ENCODE measurements around the gene HERC2.
"Not testable (repeated sequence)": the region's sequence is repeated elsewhere in the genome, so short reads cannot be mapped to it uniquely, and the experiment has no call there.

HERC2 gene

DNA sequence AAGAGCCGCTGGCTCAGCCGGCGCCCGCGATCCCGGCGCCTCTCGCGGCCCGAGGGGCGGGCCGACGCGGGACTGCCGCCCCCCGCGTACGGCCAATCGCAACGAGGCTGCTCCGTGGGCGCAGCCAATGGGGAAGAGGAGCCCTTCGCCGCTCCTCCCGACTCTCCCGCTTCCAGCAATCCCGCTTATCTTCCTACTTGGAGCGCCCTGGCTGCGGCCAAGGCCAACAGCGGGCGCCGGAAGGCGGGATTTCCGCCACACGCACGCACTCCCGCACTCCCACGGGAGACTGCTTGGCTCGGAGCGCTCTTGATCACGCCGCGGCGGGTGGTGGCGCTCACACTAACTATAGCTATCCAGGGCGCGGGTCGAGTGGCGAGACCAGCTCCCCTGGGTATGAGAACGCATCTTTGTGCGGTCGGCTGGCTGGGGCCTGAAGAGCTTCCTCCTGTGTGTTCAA, at the start of gene HERC2:
Gene HERC2, minus strand, starts transcription at position 51 of the 460 bp plus-strand sequence. CDS start 746 bp downstream, outside the sequence.
- H3K9me3 ChIP-seq (ENCODE audit: control insufficient read depth, insufficient read depth, low read length); H3K36me3 ChIP-seq (ENCODE audit: control insufficient read depth, insufficient read depth, low read length); H3K4me1 ChIP-seq (ENCODE audit: control insufficient read depth, insufficient read depth, low read length); H3K9ac ChIP-seq (ENCODE audit: low read depth, low read length); H3K27me3 ChIP-seq (ENCODE audit: control insufficient read depth, insufficient read depth, low read length): not testable (repeated sequence)
- peak within 1 kb of the TSS; percentile 13 for H3K4me3 ChIP-seq (ENCODE audit: low read depth, low read length)

- not testable (repeated sequence) for H3K9ac ChIP-seq (ENCODE audit: low read depth, low read length); H3K9me3 ChIP-seq (ENCODE audit: control insufficient read depth, insufficient read depth, low read length); H3K36me3 ChIP-seq (ENCODE audit: control insufficient read depth, insufficient read depth, low read length); H3K4me3 ChIP-seq (ENCODE audit: low read depth, low read length); H3K27me3 ChIP-seq (ENCODE audit: control insufficient read depth, insufficient read depth, low read length); H3K4me1 ChIP-seq (ENCODE audit: control insufficient read depth, insufficient read depth, low read length)
These were observed 43.5 kb upstream of the HERC2 start for GRCh38 chr15:28365502-28365901.

- H3K27me3 ChIP-seq (ENCODE audit: control insufficient read depth, insufficient read depth, low read length); H3K4me3 ChIP-seq (ENCODE audit: low read depth, low read length); H3K9ac ChIP-seq (ENCODE audit: low read depth, low read length); H3K36me3 ChIP-seq (ENCODE audit: control insufficient read depth, insufficient read depth, low read length); H3K9me3 ChIP-seq (ENCODE audit: control insufficient read depth, insufficient read depth, low read length); H3K4me1 ChIP-seq (ENCODE audit: control insufficient read depth, insufficient read depth, low read length): not testable (repeated sequence)
These were observed 36.0 kb upstream of the HERC2 start, which contains the start of gene GOLGA6L24 for GRCh38 chr15:28357984-28358383. Gene GOLGA6L24, minus strand, starts transcription at chr15:28358084. Its CDS starts 61 bp downstream, at chr15:28358023.

- H3K36me3 ChIP-seq (ENCODE audit: control insufficient read depth, insufficient read depth, low read length); H3K9ac ChIP-seq (ENCODE audit: low read depth, low read length); H3K4me1 ChIP-seq (ENCODE audit: control insufficient read depth, insufficient read depth, low read length); H3K9me3 ChIP-seq (ENCODE audit: control insufficient read depth, insufficient read depth, low read length); H3K27me3 ChIP-seq (ENCODE audit: control insufficient read depth, insufficient read depth, low read length): not testable (repeated sequence)
- peak overlapping the region; percentile 13 for H3K4me3 ChIP-seq (ENCODE audit: low read depth, low read length)
These were observed 461 bp downstream of the HERC2 start for GRCh38 chr15:28321358-28322078.

- not testable (repeated sequence) for H3K9ac ChIP-seq (ENCODE audit: low read depth, low read length); H3K36me3 ChIP-seq (ENCODE audit: control insufficient read depth, insufficient read depth, low read length); H3K27me3 ChIP-seq (ENCODE audit: control insufficient read depth, insufficient read depth, low read length); H3K4me1 ChIP-seq (ENCODE audit: control insufficient read depth, insufficient read depth, low read length); H3K9me3 ChIP-seq (ENCODE audit: control insufficient read depth, insufficient read depth, low read length); H3K4me3 ChIP-seq (ENCODE audit: low read depth, low read length)
These were observed 2.3 kb downstream of the HERC2 start for GRCh38 chr15:28319725-28320124.

DNA sequence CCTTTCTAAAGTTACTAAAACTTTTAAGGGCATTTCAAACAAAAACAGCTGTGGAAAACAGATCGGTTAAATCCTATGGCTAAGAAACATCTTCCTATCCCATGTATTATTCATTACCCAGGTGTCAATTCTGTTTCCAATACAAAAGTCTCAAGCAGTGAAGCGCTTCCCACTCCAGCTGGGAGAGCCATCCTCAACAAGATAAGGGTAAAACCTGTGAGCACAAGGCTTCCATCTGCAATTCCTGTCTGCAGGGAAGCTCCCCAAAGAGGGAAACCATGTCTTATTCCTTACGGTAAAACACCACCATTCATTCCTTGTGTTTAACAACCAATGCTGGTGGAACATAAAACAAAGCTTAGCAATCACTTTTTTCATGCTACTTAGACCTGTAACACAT, 3.2 kb downstream of the HERC2 start:
- not testable (repeated sequence) for H3K9me3 ChIP-seq (ENCODE audit: control insufficient read depth, insufficient read depth, low read length); H3K4me3 ChIP-seq (ENCODE audit: low read depth, low read length); H3K4me1 ChIP-seq (ENCODE audit: control insufficient read depth, insufficient read depth, low read length); H3K9ac ChIP-seq (ENCODE audit: low read depth, low read length); H3K27me3 ChIP-seq (ENCODE audit: control insufficient read depth, insufficient read depth, low read length); H3K36me3 ChIP-seq (ENCODE audit: control insufficient read depth, insufficient read depth, low read length)

GRCh38 chr15:28318122-28318521, 3.9 kb downstream of the HERC2 start:
- not testable (repeated sequence) for H3K36me3 ChIP-seq (ENCODE audit: control insufficient read depth, insufficient read depth, low read length)

DNA sequence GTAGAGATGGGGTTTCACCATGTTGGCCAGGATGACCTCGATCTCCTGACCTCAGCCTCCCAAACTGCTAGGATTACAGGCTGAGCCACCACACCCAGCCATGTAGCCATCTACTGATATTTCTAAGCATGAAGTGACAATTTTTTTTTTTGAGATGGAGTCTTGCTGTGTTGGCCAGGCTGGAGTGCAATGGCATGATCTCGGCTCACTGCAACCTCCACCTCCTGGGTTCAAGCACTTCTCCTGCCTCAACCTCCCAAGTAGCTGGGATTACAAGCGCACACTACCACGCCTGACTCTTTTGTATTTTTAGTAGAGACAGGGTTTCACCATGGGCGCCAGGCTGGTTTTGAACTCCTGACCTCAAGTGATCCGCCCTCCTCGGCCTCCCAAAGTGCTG, 5.0 kb downstream of the HERC2 start:
- H3K4me1 ChIP-seq (ENCODE audit: control insufficient read depth, insufficient read depth, low read length); H3K36me3 ChIP-seq (ENCODE audit: control insufficient read depth, insufficient read depth, low read length); H3K9ac ChIP-seq (ENCODE audit: low read depth, low read length); H3K9me3 ChIP-seq (ENCODE audit: control insufficient read depth, insufficient read depth, low read length); H3K4me3 ChIP-seq (ENCODE audit: low read depth, low read length); H3K27me3 ChIP-seq (ENCODE audit: control insufficient read depth, insufficient read depth, low read length): not testable (repeated sequence)

More at GRCh38 chr15:28318122-28318521, 3.9 kb downstream of the HERC2 start:
- not testable (repeated sequence) for H3K9ac ChIP-seq (ENCODE audit: low read depth, low read length); H3K4me1 ChIP-seq (ENCODE audit: control insufficient read depth, insufficient read depth, low read length); H3K27me3 ChIP-seq (ENCODE audit: control insufficient read depth, insufficient read depth, low read length); H3K4me3 ChIP-seq (ENCODE audit: low read depth, low read length); H3K9me3 ChIP-seq (ENCODE audit: control insufficient read depth, insufficient read depth, low read length)

DNA sequence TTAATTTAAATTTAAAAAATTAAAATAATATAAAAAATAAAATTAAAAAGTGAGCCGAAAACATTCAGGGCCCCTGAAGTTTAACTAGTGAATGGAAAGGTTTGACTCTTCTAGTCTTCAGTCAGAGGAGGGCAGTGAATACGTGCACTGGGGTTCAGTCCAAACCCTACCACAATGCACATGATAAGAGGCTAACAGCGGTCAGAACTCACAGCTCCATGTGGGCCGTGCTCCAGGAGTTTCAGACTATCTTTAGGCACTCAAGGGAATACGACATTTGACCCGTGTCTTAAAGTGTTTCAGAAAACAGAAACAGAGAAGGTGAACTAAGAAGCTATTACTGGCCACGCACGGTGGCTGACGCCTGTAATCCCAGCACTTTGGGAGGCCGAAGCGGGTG, 11.5 kb downstream of the HERC2 start:
- not testable (repeated sequence) for H3K4me1 ChIP-seq (ENCODE audit: control insufficient read depth, insufficient read depth, low read length); H3K36me3 ChIP-seq (ENCODE audit: control insufficient read depth, insufficient read depth, low read length); H3K4me3 ChIP-seq (ENCODE audit: low read depth, low read length); H3K9ac ChIP-seq (ENCODE audit: low read depth, low read length); H3K27me3 ChIP-seq (ENCODE audit: control insufficient read depth, insufficient read depth, low read length); H3K9me3 ChIP-seq (ENCODE audit: control insufficient read depth, insufficient read depth, low read length)

GRCh38 chr15:28308718-28309117, 13.3 kb downstream of the HERC2 start:
- H3K4me1 ChIP-seq (ENCODE audit: control insufficient read depth, insufficient read depth, low read length); H3K27me3 ChIP-seq (ENCODE audit: control insufficient read depth, insufficient read depth, low read length); H3K36me3 ChIP-seq (ENCODE audit: control insufficient read depth, insufficient read depth, low read length); H3K4me3 ChIP-seq (ENCODE audit: low read depth, low read length); H3K9ac ChIP-seq (ENCODE audit: low read depth, low read length); H3K9me3 ChIP-seq (ENCODE audit: control insufficient read depth, insufficient read depth, low read length): not testable (repeated sequence)

DNA sequence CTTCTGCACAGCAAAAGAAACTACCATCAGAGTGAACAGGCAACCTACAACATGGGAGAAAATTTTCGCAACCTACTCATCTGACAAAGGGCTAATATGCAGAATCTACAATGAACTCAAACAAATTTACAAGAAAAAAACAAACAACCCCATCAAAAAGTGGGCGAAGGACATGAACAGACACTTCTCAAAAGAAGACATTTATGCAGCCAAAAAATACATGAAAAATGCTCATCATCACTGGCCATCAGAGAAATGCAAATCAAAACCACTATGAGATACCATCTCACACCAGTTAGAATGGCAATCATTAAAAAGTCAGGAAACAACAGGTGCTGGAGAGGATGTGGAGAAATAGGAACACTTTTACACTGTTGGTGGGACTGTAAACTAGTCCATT, 16.3 kb downstream of the HERC2 start:
- H3K36me3 ChIP-seq (ENCODE audit: control insufficient read depth, insufficient read depth, low read length); H3K27me3 ChIP-seq (ENCODE audit: control insufficient read depth, insufficient read depth, low read length); H3K9me3 ChIP-seq (ENCODE audit: control insufficient read depth, insufficient read depth, low read length); H3K4me1 ChIP-seq (ENCODE audit: control insufficient read depth, insufficient read depth, low read length); H3K9ac ChIP-seq (ENCODE audit: low read depth, low read length); H3K4me3 ChIP-seq (ENCODE audit: low read depth, low read length): not testable (repeated sequence)

DNA sequence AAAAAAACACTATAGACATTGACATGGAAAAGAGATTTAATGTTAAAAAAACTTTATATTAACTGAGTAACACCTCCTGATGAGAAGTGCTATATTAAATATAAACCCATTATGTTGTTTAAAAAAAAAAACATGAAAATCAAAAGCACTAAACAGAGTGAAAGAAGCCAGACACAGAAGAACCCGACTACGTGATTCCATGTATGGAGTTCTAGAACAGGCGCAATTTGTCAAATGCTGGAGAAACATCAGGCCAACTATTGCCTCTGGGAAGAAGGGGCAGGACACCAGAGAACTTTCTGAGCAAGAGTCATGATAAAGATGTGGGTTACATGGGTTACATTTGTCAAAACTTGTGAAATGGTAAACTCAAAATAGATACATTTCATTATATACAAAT, 24.5 kb downstream of the HERC2 start:
- not testable (repeated sequence) for H3K9me3 ChIP-seq (ENCODE audit: control insufficient read depth, insufficient read depth, low read length); H3K4me1 ChIP-seq (ENCODE audit: control insufficient read depth, insufficient read depth, low read length); H3K9ac ChIP-seq (ENCODE audit: low read depth, low read length); H3K36me3 ChIP-seq (ENCODE audit: control insufficient read depth, insufficient read depth, low read length); H3K27me3 ChIP-seq (ENCODE audit: control insufficient read depth, insufficient read depth, low read length); H3K4me3 ChIP-seq (ENCODE audit: low read depth, low read length)

Measured in iPS-15b (cell line).